ENCODE results near the gene SH2D7. TPM values are rescaled to one million over a fixed set of nuclear protein-coding genes. Genes with fewer than 3 reads are reported as not detected.
"Not testable (repeated sequence)": the region's sequence is repeated elsewhere in the genome, so short reads cannot be mapped to it uniquely, and the experiment has no call there.

SH2D7 gene
- polyA plus RNA-seq, 4 donors = 0.33 to 0.80 (median 0.57) TPM

- DNase-seq (ENCODE audit: low read depth in 4 of 4, low spot score in 3 of 4) = no peak
Observed at GRCh38 chr15:78130466-78131294, 38.3 kb downstream of the SH2D7 start.

- peak in 3 of 4 donors; percentile 58 to 76 (median 67) for DNase-seq (ENCODE audit: low read depth in 4 of 4, low spot score in 3 of 4)
Observed at GRCh38 chr15:78131295-78132061, 39.1 kb downstream of the SH2D7 start, which contains the start of gene CIB2. Gene CIB2 (minus strand): TSS chr15:78131445. CDS start chr15:78131215, 230 bp downstream.

GRCh38 chr15:78133801-78134200 is 41.4 kb downstream of the SH2D7 start:
- DNase-seq (ENCODE audit: low read depth in 4 of 4, low spot score in 3 of 4) = no peak

- DNase-seq (ENCODE audit: low read depth in 4 of 4, low spot score in 3 of 4) = no peak
Observed at GRCh38 chr15:78139578-78139977, 47.2 kb downstream of the SH2D7 start.

GRCh38 chr15:78140292-78140691 is 47.9 kb downstream of the SH2D7 start:
- no peak for DNase-seq (ENCODE audit: low read depth in 4 of 4, low spot score in 3 of 4)

- DNase-seq (ENCODE audit: low read depth in 4 of 4, low spot score in 3 of 4) = no peak
Observed at GRCh38 chr15:78142332-78142731, 50.0 kb downstream of the SH2D7 start.

GRCh38 chr15:78146425-78147154 is 54.2 kb downstream of the SH2D7 start:
- no peak for DNase-seq (ENCODE audit: low read depth in 4 of 4, low spot score in 3 of 4)

- DNase-seq (ENCODE audit: low read depth in 4 of 4, low spot score in 3 of 4) = no peak
Observed at GRCh38 chr15:78147566-78147965, 55.2 kb downstream of the SH2D7 start.

- DNase-seq (ENCODE audit: low read depth in 4 of 4, low spot score in 3 of 4) = no peak
Observed at GRCh38 chr15:78148392-78149067, 56.2 kb downstream of the SH2D7 start.

GRCh38 chr15:78149068-78149804 is 56.9 kb downstream of the SH2D7 start, which contains the start of gene IDH3A:
Gene IDH3A (plus strand): TSS chr15:78149362. CDS start chr15:78149404, 42 bp downstream.
- peak; percentile 95 to 98 (median 96) for DNase-seq (ENCODE audit: low read depth in 4 of 4, low spot score in 3 of 4)

- DNase-seq (ENCODE audit: low read depth in 4 of 4, low spot score in 3 of 4) = no peak
Observed at GRCh38 chr15:78149805-78150751, 57.7 kb downstream of the SH2D7 start.

GRCh38 chr15:78151075-78151474 is 58.7 kb downstream of the SH2D7 start:
- DNase-seq (ENCODE audit: low read depth in 4 of 4, low spot score in 3 of 4) = not testable (repeated sequence)

Other genes with a start within 250 kb of the SH2D7 start
- 10 to 100 TPM; 30.1 to 45.4 (median 31.3) TPM for gene TBC1D2B, start 14.8 kb upstream of the SH2D7 start, polyA plus RNA-seq (ENCODE audit: insufficient read length in 4 of 4)
- 10 to 100 TPM; 15.6 to 30.5 (median 29.3) TPM for gene CIB2, start 38.9 kb downstream of the SH2D7 start, polyA plus RNA-seq (ENCODE audit: insufficient read length in 4 of 4)
- 10 to 100 TPM; 38.0 to 58.9 (median 58.0) TPM for gene IDH3A, start 56.8 kb downstream of the SH2D7 start, polyA plus RNA-seq (ENCODE audit: insufficient read length in 4 of 4)
- gene ACSBG1, start 142.0 kb downstream of the SH2D7 start, polyA plus RNA-seq (ENCODE audit: insufficient read length in 4 of 4) = 1 to 10 TPM in 3 of 4 donors, under 1 TPM in 1; 0.73 to 1.7 (median 1.2) TPM
- 10 to 100 TPM; 21.2 to 28.4 (median 25.4) TPM for gene DNAJA4, start 172.0 kb downstream of the SH2D7 start, polyA plus RNA-seq (ENCODE audit: insufficient read length in 4 of 4)
- gene SKIC8, start 207.0 kb downstream of the SH2D7 start, polyA plus RNA-seq (ENCODE audit: insufficient read length in 4 of 4) = 100 to 1,000 TPM in 3 of 4 donors, 10 to 100 TPM in 1; 90.0 to 113 (median 106) TPM
- 10 to 100 TPM; 52.3 to 65.6 (median 58.7) TPM for gene CRABP1, start 247.8 kb downstream of the SH2D7 start, polyA plus RNA-seq (ENCODE audit: insufficient read length in 4 of 4)

All from left renal pelvis (tissue), 4 donors.